ENCODE results near the gene NRL. TPM values are rescaled to one million over a fixed set of nuclear protein-coding genes. Genes with fewer than 3 reads are reported as not detected.
"Not testable (repeated sequence)": the region's sequence is repeated elsewhere in the genome, so short reads cannot be mapped to it uniquely, and the experiment has no call there.

The NRL gene
- total RNA-seq, 4 donors from 2014 or later, result 0.79 to 4.5 (median 3.3) TPM

GRCh38 chr14:24036169-24036962 lies 78.4 kb downstream of the NRL start:
- Histone ChIP-seq H3K27me3 (no peaks in the 10 kb centered on the region), H3K4me3 (peak overlapping the region; percentile 38 to 69 (median 62)), H3K36me3 (no peaks in the 10 kb centered on the region), H3K4me1 (peaks cover 0 to 53% (median 16%) of the 10 kb centered on the region in 3 donors), H3K9me3 (peaks cover 0 to 11% (median 10%) of the 10 kb centered on the region in 3 donors), H3K27ac (peak overlapping the region; percentile 87 to 97 (median 94))
- intact Hi-C loops (cut with DNase I), result no loop called here
- DNase-seq, result no peak
- TF ChIP-seq POLR2A (IDR thresholded peaks at IDR 0.05) (peak in 2 of 4 donors; percentile 24 to 36), CTCF (IDR thresholded peaks at IDR 0.05) (peak; percentile 52 to 80 (median 79))
- WGBS, 2 donors, result 0% methylated on average over 1 to 19 of the region's 50 CpGs

- DNase-seq; intact Hi-C loops (cut with DNase I); H3K36me3 ChIP-seq; H3K27me3 ChIP-seq: not testable (repeated sequence)
- Histone ChIP-seq H3K9me3 (peaks cover 0 to 11% (median 11%) of the 10 kb centered on the region in 3 donors), H3K4me1 (peaks cover 0 to 53% (median 16%) of the 10 kb centered on the region in 3 donors), H3K27ac (peak overlapping the region; percentile 87 to 97 (median 94)), H3K4me3 (peak overlapping the region; percentile 38 to 69 (median 62))
- 80% methylated on average over 1 of the region's 4 CpGs; no CpG with 5 or more reads in 1 of the 2 donors for WGBS, 2 donors
Observed at GRCh38 chr14:24035769-24036168, 79.0 kb downstream of the NRL start.

- H3K27ac ChIP-seq, result peak overlapping the region in 2 of 4 donors; percentile 1 to 55
- H3K4me1 ChIP-seq, result peaks cover 0 to 53% (median 16%) of the 10 kb centered on the region in 3 donors
- H3K36me3 ChIP-seq, result no peaks in the 10 kb centered on the region
- no peak for TF ChIP-seq POLR2A (IDR thresholded peaks at IDR 0.05)
- no peak for TF ChIP-seq CTCF (IDR thresholded peaks at IDR 0.05)
- H3K27me3 ChIP-seq, result no peaks in the 10 kb centered on the region
- intact Hi-C loops (cut with DNase I), result loop anchor here (5.0 kb wide), 1 partner anchor 46 kb away; the partner anchor contains the start of gene DHRS4L2
- H3K4me3 ChIP-seq, result no peak overlapping the region
- WGBS, 2 donors, result 25 to 29% methylated on average over 2 of the region's 2 CpGs
- peaks cover 0 to 11% (median 11%) of the 10 kb centered on the region in 3 donors for H3K9me3 ChIP-seq
- no peak for DNase-seq
Observed at GRCh38 chr14:24032727-24033418, 81.9 kb downstream of the NRL start.

GRCh38 chr14:24031331-24031730 lies 83.4 kb downstream of the NRL start:
- not testable (repeated sequence) for H3K27ac ChIP-seq, H3K27me3 ChIP-seq, H3K4me3 ChIP-seq, DNase-seq, H3K36me3 ChIP-seq
- H3K9me3 ChIP-seq, result peaks cover 0 to 11% (median 11%) of the 10 kb centered on the region in 3 donors
- intact Hi-C loops (cut with DNase I), result loop anchor here (5.0 kb wide), 1 partner anchor 44 kb away; the partner anchor contains the start of gene DHRS4L2
- 81 to 87% methylated on average over 2 of the region's 2 CpGs for WGBS, 2 donors
- peaks cover 0 to 38% (median 12%) of the 10 kb centered on the region in 3 donors for H3K4me1 ChIP-seq

- H3K27me3 ChIP-seq, H3K36me3 ChIP-seq, DNase-seq, H3K4me3 ChIP-seq, H3K27ac ChIP-seq: not testable (repeated sequence)
- Histone ChIP-seq H3K4me1 (peaks cover 0 to 25% (median 5%) of the 10 kb centered on the region in 3 donors), H3K9me3 (peaks cover 0 to 11% (median 11%) of the 10 kb centered on the region in 3 donors)
- intact Hi-C loops (cut with DNase I), result loop anchor here (5.0 kb wide), 1 partner anchor 42 kb away; the partner anchor contains the start of gene DHRS4L2
- WGBS, 2 donors, result 94 to 97% methylated on average over 2 of the region's 3 CpGs
Observed at GRCh38 chr14:24029687-24030086, 85.1 kb downstream of the NRL start.

Small RNA genes lying within 50 kb of the gene (small RNA-seq; reads per million reads assigned to genes)
- gene RNA5SP383, result 0.21 to 1.5 (median 1.1) reads per million in 4 donors

Other genes starting within 250 kb of the NRL start
- gene DHRS4, start 161.2 kb downstream of the NRL start, total RNA-seq, result 10 to 100 TPM; 27.5 to 46.0 (median 38.0) TPM
- 10 to 100 TPM in 3 of 4 donors, 1 to 10 TPM in 1; 9.4 to 35.6 (median 27.2) TPM for gene DHRS4L2, start 126.0 kb downstream of the NRL start, total RNA-seq
- gene CARMIL3, start 62.9 kb downstream of the NRL start, total RNA-seq, result 1 to 10 TPM in 2 of 4 donors, under 1 TPM in 2; 0.38 to 1.2 (median 0.86) TPM
- gene CPNE6, start 43.4 kb downstream of the NRL start, total RNA-seq, result not detected
- gene PCK2, start 20.6 kb downstream of the NRL start, total RNA-seq, result 10 to 100 TPM; 10.5 to 13.5 (median 12.8) TPM
- gene DCAF11, start 172 bp downstream of the NRL start, total RNA-seq, result 100 to 1,000 TPM in 1 of 4 donors, 10 to 100 TPM in 3; 55.4 to 114 (median 79.3) TPM
- 1 to 10 TPM in 1 of 4 donors, under 1 TPM in 2, not detected in 1; 0.42 to 3.7 (median 0.95) TPM for gene FITM1, start 15.7 kb upstream of the NRL start, total RNA-seq
- 100 to 1,000 TPM; 100 to 256 (median 116) TPM for gene PSME1, start 21.2 kb upstream of the NRL start, total RNA-seq
- 10 to 100 TPM in 3 of 4 donors, 1 to 10 TPM in 1; 6.0 to 12.1 (median 10.9) TPM for gene EMC9, start 26.6 kb upstream of the NRL start, total RNA-seq
- 100 to 1,000 TPM in 1 of 4 donors, 10 to 100 TPM in 3; 44.4 to 110 (median 77.2) TPM for gene PSME2, start 31.7 kb upstream of the NRL start, total RNA-seq
- 10 to 100 TPM; 26.8 to 35.6 (median 32.4) TPM for gene RNF31, start 32.5 kb upstream of the NRL start, total RNA-seq
- 10 to 100 TPM; 21.9 to 52.2 (median 45.9) TPM for gene IRF9, start 46.3 kb upstream of the NRL start, total RNA-seq
- 1 to 10 TPM in 3 of 4 donors, under 1 TPM in 1; 0.47 to 7.4 (median 3.0) TPM for gene REC8, start 57.1 kb upstream of the NRL start, total RNA-seq
- 10 to 100 TPM; 32.9 to 55.1 (median 40.4) TPM for gene IPO4, start 73.9 kb upstream of the NRL start, total RNA-seq
- 10 to 100 TPM; 36.4 to 51.3 (median 44.6) TPM for gene TM9SF1, start 80.5 kb upstream of the NRL start, total RNA-seq
- not detected for gene TSSK4, start 90.7 kb upstream of the NRL start, total RNA-seq
- gene CHMP4A, start 98.5 kb upstream of the NRL start, total RNA-seq, result 10 to 100 TPM; 23.6 to 80.7 (median 62.8) TPM
- gene MDP1, start 101.1 kb upstream of the NRL start, total RNA-seq, result 10 to 100 TPM in 2 of 4 donors, 1 to 10 TPM in 2; 1.4 to 12.4 (median 8.6) TPM
- gene NEDD8, start 117.4 kb upstream of the NRL start, total RNA-seq, result 100 to 1,000 TPM in 3 of 4 donors, 10 to 100 TPM in 1; 93.1 to 182 (median 121) TPM
- gene GMPR2, start 118.0 kb upstream of the NRL start, total RNA-seq, result 10 to 100 TPM; 18.5 to 47.7 (median 33.1) TPM
- gene TINF2, start 127.7 kb upstream of the NRL start, total RNA-seq, result 10 to 100 TPM; 46.3 to 94.3 (median 56.1) TPM
- gene TGM1, start 148.2 kb upstream of the NRL start, total RNA-seq, result 1,000 to 10,000 TPM in 2 of 4 donors, 100 to 1,000 TPM in 2; 566 to 1,879 (median 1,037) TPM
- 100 to 1,000 TPM in 2 of 4 donors, 10 to 100 TPM in 2; 68.9 to 171 (median 108) TPM for gene RABGGTA, start 156.6 kb upstream of the NRL start, total RNA-seq
- gene DHRS1, start 184.8 kb upstream of the NRL start, total RNA-seq, result 100 to 1,000 TPM in 2 of 4 donors, 10 to 100 TPM in 2; 81.6 to 164 (median 101) TPM
- gene NOP9, start 184.9 kb upstream of the NRL start, total RNA-seq, result 10 to 100 TPM; 18.0 to 29.8 (median 25.0) TPM
- 10 to 100 TPM; 18.3 to 41.4 (median 30.4) TPM for gene CIDEB, start 193.0 kb upstream of the NRL start, total RNA-seq
- gene LTB4R2, start 195.2 kb upstream of the NRL start, total RNA-seq, result 100 to 1,000 TPM in 3 of 4 donors, 10 to 100 TPM in 1; 66.0 to 169 (median 123) TPM
- gene LTB4R, start 196.6 kb upstream of the NRL start, total RNA-seq, result 10 to 100 TPM; 47.9 to 99.9 (median 85.4) TPM
- 10 to 100 TPM in 2 of 4 donors, 1 to 10 TPM in 2; 3.1 to 23.1 (median 11.7) TPM for gene ADCY4, start 220.1 kb upstream of the NRL start, total RNA-seq
- 10 to 100 TPM; 10.3 to 21.4 (median 12.7) TPM for gene RIPK3, start 225.0 kb upstream of the NRL start, total RNA-seq